ENCODE results near the gene CD300LF.

CD300LF gene

DNA sequence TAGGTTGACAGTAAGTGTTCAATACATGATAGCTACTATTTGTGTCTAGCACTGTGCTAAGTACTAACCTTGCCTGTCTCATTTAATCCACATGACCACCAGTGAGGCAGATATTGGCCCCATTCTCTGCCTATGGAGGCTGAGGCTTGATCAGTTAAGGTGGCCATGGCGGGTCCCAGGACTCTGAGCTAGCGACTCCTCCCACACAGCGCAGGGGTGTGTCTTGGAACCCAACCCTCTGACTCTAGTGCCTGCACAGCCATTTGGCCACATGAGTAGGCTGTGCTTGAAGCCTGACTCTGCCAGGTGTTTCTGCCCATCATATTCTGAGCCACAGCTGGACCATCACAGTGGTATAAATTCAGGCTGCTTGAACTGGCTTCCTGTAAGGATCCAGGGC, 42.1 kb upstream of the CD300LF start:
- Histone ChIP-seq H3K4me1 (ENCODE audit: control insufficient read depth, insufficient read depth, low read length) (peaks cover 23% of the 10 kb centered on the region), H3K9me3 (ENCODE audit: control insufficient read depth in 2 of 2, low read length in 2 of 2) (no peaks in the 10 kb centered on the region), H3K9ac (ENCODE audit: low read length in 2 of 2) (no peak overlapping the region), H3K27ac (ENCODE audit: low read length) (no peak overlapping the region), H3K36me3 (ENCODE audit: control insufficient read depth in 2 of 2, insufficient read depth in 2 of 2, low read length in 2 of 2) (no peaks in the 10 kb centered on the region), H3K4me3 (ENCODE audit: low read length in 2 of 2) (no peak overlapping the region), H3K27me3 (ENCODE audit: control insufficient read depth in 1 of 2, insufficient read depth in 2 of 2, low read length in 2 of 2) (peaks cover 0 to 3% of the 10 kb centered on the region in 2 donors)

DNA sequence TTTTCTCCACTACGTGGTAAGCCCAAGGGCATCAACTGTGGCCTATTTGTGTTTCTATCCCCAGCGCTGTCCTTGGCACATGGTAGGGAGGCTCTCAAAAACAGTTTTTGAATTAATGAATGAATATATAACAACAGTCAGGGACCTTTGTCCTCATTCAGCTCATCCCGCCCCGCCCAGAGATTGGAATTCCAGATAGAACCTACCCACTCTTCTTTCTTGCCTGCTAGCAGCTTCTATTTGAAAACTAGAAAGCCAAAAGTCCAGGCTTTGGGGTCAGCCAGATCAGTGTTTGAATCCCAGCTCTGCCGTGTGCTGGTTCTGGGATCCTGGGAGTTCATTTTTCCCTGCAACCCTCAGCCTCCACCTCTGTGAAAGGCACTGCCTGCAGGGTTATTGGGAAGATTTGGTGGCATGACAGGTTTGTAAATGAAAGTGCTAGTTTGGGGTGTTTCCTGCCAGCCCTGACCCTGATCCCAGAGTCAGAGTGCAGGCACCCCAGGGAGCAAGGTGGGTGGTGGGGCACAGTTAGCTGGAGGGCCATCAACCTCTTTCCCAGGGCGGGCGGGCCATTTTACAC, 40.2 kb upstream of the CD300LF start:
- peaks cover 0 to 10% of the 10 kb centered on the region in 2 donors for H3K27me3 ChIP-seq (ENCODE audit: control insufficient read depth in 1 of 2, insufficient read depth in 2 of 2, low read length in 2 of 2)
- H3K36me3 ChIP-seq (ENCODE audit: control insufficient read depth in 2 of 2, insufficient read depth in 2 of 2, low read length in 2 of 2) = no peaks in the 10 kb centered on the region
- peaks cover 24% of the 10 kb centered on the region for H3K4me1 ChIP-seq (ENCODE audit: control insufficient read depth, insufficient read depth, low read length)
- H3K9me3 ChIP-seq (ENCODE audit: control insufficient read depth in 2 of 2, low read length in 2 of 2) = no peaks in the 10 kb centered on the region
- no peak overlapping the region for H3K4me3 ChIP-seq (ENCODE audit: low read length in 2 of 2)
- no peak overlapping the region for H3K9ac ChIP-seq (ENCODE audit: low read length in 2 of 2)
- H3K27ac ChIP-seq (ENCODE audit: low read length) = no peak overlapping the region

DNA sequence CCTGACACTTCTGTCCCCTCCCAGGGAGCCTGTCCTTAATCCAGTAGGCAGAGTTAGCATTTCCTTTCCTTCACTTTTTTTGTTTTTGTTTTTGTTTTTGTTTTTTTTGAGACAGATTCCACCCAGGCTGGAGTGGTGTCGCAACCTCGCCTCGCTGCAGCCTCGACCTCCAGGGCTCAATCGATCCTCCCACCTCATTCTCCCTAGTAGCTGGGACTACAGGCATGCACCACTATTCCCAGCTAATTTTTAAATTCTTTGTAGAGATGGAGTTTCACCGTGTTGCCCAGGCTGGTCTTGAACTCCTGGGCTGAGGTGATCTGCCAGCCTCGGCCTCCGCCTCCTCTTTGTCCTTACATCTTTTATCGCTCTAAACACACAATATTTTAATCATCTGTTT, 39.7 kb upstream of the CD300LF start:
- peaks cover 20% of the 10 kb centered on the region for H3K4me1 ChIP-seq (ENCODE audit: control insufficient read depth, insufficient read depth, low read length)
- no peaks in the 10 kb centered on the region for H3K36me3 ChIP-seq (ENCODE audit: control insufficient read depth in 2 of 2, insufficient read depth in 2 of 2, low read length in 2 of 2)
- no peaks in the 10 kb centered on the region for H3K9me3 ChIP-seq (ENCODE audit: control insufficient read depth in 2 of 2, low read length in 2 of 2)
- H3K27ac ChIP-seq (ENCODE audit: low read length) = no peak overlapping the region
- H3K4me3 ChIP-seq (ENCODE audit: low read length in 2 of 2) = no peak overlapping the region
- peaks cover 0 to 10% of the 10 kb centered on the region in 2 donors for H3K27me3 ChIP-seq (ENCODE audit: control insufficient read depth in 1 of 2, insufficient read depth in 2 of 2, low read length in 2 of 2)
- no peak overlapping the region for H3K9ac ChIP-seq (ENCODE audit: low read length in 2 of 2)

DNA sequence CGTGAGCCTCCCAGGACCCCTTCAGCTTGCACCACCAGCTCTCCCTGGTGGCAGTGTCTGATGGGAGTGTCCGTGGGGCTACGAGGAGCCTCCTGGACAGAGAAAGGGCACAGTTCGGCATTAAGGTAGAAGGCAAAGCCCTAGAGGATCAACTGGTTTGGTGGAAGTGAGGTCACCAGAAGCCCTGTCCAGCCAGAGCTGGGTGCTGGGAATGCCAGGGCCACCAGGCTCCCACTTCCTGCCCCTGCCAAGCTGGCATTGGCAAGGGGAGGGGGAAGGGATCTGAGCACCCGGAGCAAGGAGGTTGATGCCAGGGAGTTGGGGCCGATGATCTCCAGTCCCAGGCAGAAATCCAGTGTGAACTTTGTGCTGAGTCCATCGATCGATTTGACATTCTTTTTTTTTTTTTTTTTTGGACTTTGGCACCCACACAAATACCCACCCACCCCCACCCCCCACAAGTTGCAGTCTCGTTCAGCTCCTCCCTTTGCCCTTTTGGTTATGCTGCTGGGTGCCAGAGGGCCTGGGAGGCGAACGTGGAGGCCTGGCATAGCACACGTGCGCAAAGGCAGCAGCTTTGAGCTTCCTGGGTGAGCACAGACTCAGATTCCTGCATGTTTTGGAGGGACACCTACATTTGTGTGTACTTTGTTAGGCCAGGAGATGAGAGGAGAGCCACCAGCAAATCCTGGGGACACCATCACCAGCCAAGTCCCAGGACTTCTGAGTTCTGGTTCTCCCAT, 37.8 kb upstream of the CD300LF start:
- no peak overlapping the region for H3K9ac ChIP-seq (ENCODE audit: low read length in 2 of 2)
- H3K4me3 ChIP-seq (ENCODE audit: low read length in 2 of 2) = peak overlapping the region in 1 of 2 donors; percentile 81
- H3K4me1 ChIP-seq (ENCODE audit: control insufficient read depth, insufficient read depth, low read length) = peaks cover 20% of the 10 kb centered on the region

DNA sequence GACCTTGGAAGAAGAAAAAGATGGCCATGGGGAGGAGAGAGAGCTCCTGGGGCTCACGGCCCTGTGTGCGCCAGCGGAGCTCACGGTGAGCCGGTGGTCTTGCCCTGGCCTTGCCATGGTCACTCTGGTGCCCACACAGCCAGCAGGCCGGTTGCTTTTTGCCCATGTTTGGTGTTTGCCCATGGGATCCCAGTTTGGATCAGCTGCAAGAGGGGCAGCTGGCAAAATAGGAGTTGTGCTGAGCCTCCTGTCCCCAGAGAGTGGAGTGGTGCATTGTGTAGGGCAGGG, 37.3 kb upstream of the CD300LF start:
- H3K4me3 ChIP-seq (ENCODE audit: low read length in 2 of 2) = peak overlapping the region in 1 of 2 donors; percentile 81
- H3K4me1 ChIP-seq (ENCODE audit: control insufficient read depth, insufficient read depth, low read length) = peaks cover 21% of the 10 kb centered on the region
- peaks cover 0 to 10% of the 10 kb centered on the region in 2 donors for H3K27me3 ChIP-seq (ENCODE audit: control insufficient read depth in 1 of 2, insufficient read depth in 2 of 2, low read length in 2 of 2)
- no peak overlapping the region for H3K27ac ChIP-seq (ENCODE audit: low read length)
- H3K9me3 ChIP-seq (ENCODE audit: control insufficient read depth in 2 of 2, low read length in 2 of 2) = no peaks in the 10 kb centered on the region
- H3K36me3 ChIP-seq (ENCODE audit: control insufficient read depth in 2 of 2, insufficient read depth in 2 of 2, low read length in 2 of 2) = no peaks in the 10 kb centered on the region
- H3K9ac ChIP-seq (ENCODE audit: low read length in 2 of 2) = no peak overlapping the region

More for the DNA sequence above, 37.8 kb upstream of the CD300LF start:
- H3K27me3 ChIP-seq (ENCODE audit: control insufficient read depth in 1 of 2, insufficient read depth in 2 of 2, low read length in 2 of 2) = peaks cover 0 to 10% of the 10 kb centered on the region in 2 donors
- no peaks in the 10 kb centered on the region for H3K36me3 ChIP-seq (ENCODE audit: control insufficient read depth in 2 of 2, insufficient read depth in 2 of 2, low read length in 2 of 2)
- H3K27ac ChIP-seq (ENCODE audit: low read length) = no peak overlapping the region
- no peaks in the 10 kb centered on the region for H3K9me3 ChIP-seq (ENCODE audit: control insufficient read depth in 2 of 2, low read length in 2 of 2)

DNA sequence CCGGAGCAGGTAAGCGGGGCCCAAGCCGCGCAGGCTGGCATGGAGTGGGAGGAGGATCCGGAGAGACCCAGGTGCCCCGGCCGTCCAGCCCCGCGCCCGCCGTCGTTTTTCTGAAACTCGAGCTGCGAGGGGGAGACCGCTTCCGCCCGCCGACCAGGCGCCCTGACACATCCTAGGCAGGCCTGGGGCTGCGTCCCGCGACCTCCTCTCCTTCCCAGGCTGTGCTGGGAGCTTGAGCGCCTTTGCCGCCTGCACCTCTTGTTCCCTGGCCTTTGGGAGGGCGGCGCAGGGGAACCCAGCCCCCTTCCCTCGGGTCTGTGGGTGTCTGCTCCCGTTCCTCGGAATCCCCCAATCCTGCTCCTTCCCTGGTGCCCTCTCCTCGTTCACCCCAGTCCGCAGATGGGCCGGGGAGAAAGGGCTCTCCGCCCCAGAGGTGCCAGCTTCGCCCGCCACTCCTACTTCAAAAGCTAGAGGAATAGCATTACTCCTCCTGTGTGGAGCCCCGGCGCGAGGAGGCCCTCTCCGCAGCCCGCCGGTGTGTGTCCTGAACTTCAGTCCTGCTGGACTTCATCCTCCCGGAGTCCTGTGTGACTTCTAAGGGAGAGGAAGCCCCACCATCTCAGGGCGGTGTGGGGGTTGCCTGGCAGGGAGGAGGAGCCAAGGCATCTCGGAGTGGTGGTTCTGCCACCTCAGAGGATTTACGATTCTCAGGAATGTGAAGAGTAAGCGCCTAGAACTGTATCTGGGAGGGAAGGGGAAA, 36.7 kb upstream of the CD300LF start:
- Histone ChIP-seq H3K27me3 (ENCODE audit: control insufficient read depth in 1 of 2, insufficient read depth in 2 of 2, low read length in 2 of 2) (peaks cover 0 to 12% of the 10 kb centered on the region in 2 donors), H3K4me3 (ENCODE audit: low read length in 2 of 2) (peak overlapping the region; percentile 65 to 81), H3K36me3 (ENCODE audit: control insufficient read depth in 2 of 2, insufficient read depth in 2 of 2, low read length in 2 of 2) (no peaks in the 10 kb centered on the region), H3K4me1 (ENCODE audit: control insufficient read depth, insufficient read depth, low read length) (peaks cover 26% of the 10 kb centered on the region), H3K9ac (ENCODE audit: low read length in 2 of 2) (peak overlapping the region; percentile 28 to 64), H3K9me3 (ENCODE audit: control insufficient read depth in 2 of 2, low read length in 2 of 2) (no peaks in the 10 kb centered on the region), H3K27ac (ENCODE audit: low read length) (no peak overlapping the region)

DNA sequence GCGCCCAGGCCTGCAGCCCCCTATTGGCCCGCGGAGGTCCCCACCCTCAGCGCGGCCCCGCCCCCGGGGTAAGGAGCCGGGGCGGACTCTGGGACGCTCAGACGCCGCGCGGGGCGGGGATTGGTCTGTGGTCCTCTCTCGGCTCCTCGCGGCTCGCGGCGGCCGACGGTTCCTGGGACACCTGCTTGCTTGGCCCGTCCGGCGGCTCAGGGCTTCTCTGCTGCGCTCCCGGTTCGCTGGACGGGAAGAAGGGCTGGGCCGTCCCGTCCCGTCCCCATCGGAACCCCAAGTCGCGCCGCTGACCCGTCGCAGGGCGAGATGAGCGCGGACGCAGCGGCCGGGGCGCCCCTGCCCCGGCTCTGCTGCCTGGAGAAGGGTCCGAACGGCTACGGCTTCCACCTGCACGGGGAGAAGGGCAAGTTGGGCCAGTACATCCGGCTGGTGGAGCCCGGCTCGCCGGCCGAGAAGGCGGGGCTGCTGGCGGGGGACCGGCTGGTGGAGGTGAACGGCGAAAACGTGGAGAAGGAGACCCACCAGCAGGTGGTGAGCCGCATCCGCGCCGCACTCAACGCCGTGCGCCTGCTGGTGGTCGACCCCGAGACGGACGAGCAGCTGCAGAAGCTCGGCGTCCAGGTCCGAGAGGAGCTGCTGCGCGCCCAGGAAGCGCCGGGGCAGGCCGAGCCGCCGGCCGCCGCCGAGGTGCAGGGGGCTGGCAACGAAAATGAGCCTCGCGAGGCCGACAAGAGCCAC, 36.0 kb upstream of the CD300LF start, which contains the start of gene NHERF1:
TSS of gene NHERF1 (plus strand) at position 100 of the 750 bp plus-strand sequence. CDS start at position 319, 219 bp downstream.
- peak within 1 kb of the TSS; percentile 65 to 81 for H3K4me3 ChIP-seq (ENCODE audit: low read length in 2 of 2)
- peaks cover 26% of the 10 kb centered on the region for H3K4me1 ChIP-seq (ENCODE audit: control insufficient read depth, insufficient read depth, low read length)
- H3K9me3 ChIP-seq (ENCODE audit: control insufficient read depth in 2 of 2, low read length in 2 of 2) = no peaks in the 10 kb centered on the region
- peak within 1 kb of the TSS; percentile 38 to 64 for H3K9ac ChIP-seq (ENCODE audit: low read length in 2 of 2)
- peaks cover 3 to 12% of the 10 kb centered on the region in 2 donors for H3K27me3 ChIP-seq (ENCODE audit: control insufficient read depth in 1 of 2, insufficient read depth in 2 of 2, low read length in 2 of 2)
- H3K27ac ChIP-seq (ENCODE audit: low read length) = no peak within 1 kb of the TSS
- no peaks in the 10 kb centered on the region for H3K36me3 ChIP-seq (ENCODE audit: control insufficient read depth in 2 of 2, insufficient read depth in 2 of 2, low read length in 2 of 2)

DNA sequence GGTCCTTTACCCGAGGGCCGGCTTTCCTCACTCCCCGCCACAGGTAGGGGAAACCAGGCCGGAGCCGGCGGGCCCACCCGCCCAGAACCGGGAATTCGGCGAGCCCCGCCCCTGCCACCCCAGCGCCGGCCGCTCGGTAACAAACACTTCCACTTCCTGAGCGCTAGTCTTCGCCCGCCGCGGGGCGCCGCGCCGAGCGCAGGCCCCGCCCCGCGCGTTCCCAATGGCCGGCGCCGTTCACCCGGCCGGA, 35.5 kb upstream of the CD300LF start:
- no peak overlapping the region for H3K27ac ChIP-seq (ENCODE audit: low read length)
- H3K9ac ChIP-seq (ENCODE audit: low read length in 2 of 2) = no peak overlapping the region
- H3K9me3 ChIP-seq (ENCODE audit: control insufficient read depth in 2 of 2, low read length in 2 of 2) = no peaks in the 10 kb centered on the region
- peak overlapping the region; percentile 7 to 81 for H3K4me3 ChIP-seq (ENCODE audit: low read length in 2 of 2)
- no peaks in the 10 kb centered on the region for H3K36me3 ChIP-seq (ENCODE audit: control insufficient read depth in 2 of 2, insufficient read depth in 2 of 2, low read length in 2 of 2)
- H3K27me3 ChIP-seq (ENCODE audit: control insufficient read depth in 1 of 2, insufficient read depth in 2 of 2, low read length in 2 of 2) = peaks cover 3 to 12% of the 10 kb centered on the region in 2 donors
- H3K4me1 ChIP-seq (ENCODE audit: control insufficient read depth, insufficient read depth, low read length) = peaks cover 26% of the 10 kb centered on the region

DNA sequence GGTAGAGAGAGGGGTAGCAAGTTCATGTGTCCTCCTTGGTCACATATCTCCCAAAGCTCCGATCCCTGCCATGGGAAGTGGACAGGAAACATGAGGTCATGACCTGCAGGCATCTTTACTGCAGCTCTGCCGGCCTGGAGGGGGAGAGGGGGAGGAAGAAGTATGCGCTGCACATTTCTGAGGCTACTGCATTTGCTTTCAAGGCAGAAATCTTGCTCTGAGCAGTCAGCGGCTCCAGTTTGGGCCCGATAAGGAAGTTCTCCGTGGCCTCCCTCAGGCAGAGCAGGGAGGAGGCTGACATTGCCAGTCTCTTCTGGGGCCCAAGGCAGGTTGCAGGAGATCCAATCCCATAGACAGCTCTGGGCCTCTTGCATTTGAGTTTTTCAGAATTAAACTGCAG, 34.2 kb upstream of the CD300LF start:
- H3K27ac ChIP-seq (ENCODE audit: low read length) = no peak overlapping the region
- H3K36me3 ChIP-seq (ENCODE audit: control insufficient read depth in 2 of 2, insufficient read depth in 2 of 2, low read length in 2 of 2) = no peaks in the 10 kb centered on the region
- no peaks in the 10 kb centered on the region for H3K9me3 ChIP-seq (ENCODE audit: control insufficient read depth in 2 of 2, low read length in 2 of 2)
- H3K9ac ChIP-seq (ENCODE audit: low read length in 2 of 2) = no peak overlapping the region
- H3K4me1 ChIP-seq (ENCODE audit: control insufficient read depth, insufficient read depth, low read length) = peaks cover 29% of the 10 kb centered on the region
- H3K27me3 ChIP-seq (ENCODE audit: control insufficient read depth in 1 of 2, insufficient read depth in 2 of 2, low read length in 2 of 2) = peaks cover 5 to 16% of the 10 kb centered on the region in 2 donors
- H3K4me3 ChIP-seq (ENCODE audit: low read length in 2 of 2) = no peak overlapping the region

DNA sequence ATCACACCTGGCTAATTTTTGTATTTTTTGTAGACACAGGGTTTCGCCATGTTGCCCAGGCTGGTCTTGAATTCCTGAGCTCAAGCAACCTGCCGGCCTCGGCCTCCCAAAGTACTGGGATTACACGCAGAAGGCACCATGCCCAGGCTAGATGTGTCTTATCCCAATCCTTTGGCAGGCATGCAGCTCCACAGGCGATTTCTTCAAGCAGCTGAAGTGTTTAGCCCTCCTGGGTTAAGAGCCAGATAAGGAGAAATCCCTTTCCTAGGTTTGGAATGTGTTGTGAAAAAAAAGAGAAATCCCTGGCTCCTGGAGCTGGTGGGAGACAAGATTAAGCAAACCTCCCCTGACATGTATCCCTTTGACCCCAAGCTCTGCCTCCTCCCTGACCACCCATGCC, 33.7 kb upstream of the CD300LF start:
- Histone ChIP-seq H3K4me3 (ENCODE audit: low read length in 2 of 2) (no peak overlapping the region), H3K4me1 (ENCODE audit: control insufficient read depth, insufficient read depth, low read length) (peaks cover 29% of the 10 kb centered on the region), H3K9ac (ENCODE audit: low read length in 2 of 2) (no peak overlapping the region), H3K9me3 (ENCODE audit: control insufficient read depth in 2 of 2, low read length in 2 of 2) (no peaks in the 10 kb centered on the region), H3K27me3 (ENCODE audit: control insufficient read depth in 1 of 2, insufficient read depth in 2 of 2, low read length in 2 of 2) (peaks cover 10 to 20% of the 10 kb centered on the region in 2 donors), H3K36me3 (ENCODE audit: control insufficient read depth in 2 of 2, insufficient read depth in 2 of 2, low read length in 2 of 2) (no peaks in the 10 kb centered on the region), H3K27ac (ENCODE audit: low read length) (no peak overlapping the region)
